ENCODE results near the gene KEL.
A peak's percentile ranks its signal among the peaks of the same experiment; 100 is the strongest.

KEL gene

GRCh38 chr7:142943706-142944268, 18.4 kb downstream of the KEL start:
- Mint-ChIP-seq H3K4me1 (peaks cover 8% of the 10 kb centered on the region), H3K9me3 (no peaks in the 10 kb centered on the region), H3K4me3 (no peak overlapping the region), H3K27me3 (ENCODE audit: low read depth, poor library complexity) (peaks cover 28% of the 10 kb centered on the region), H3K36me3 (ENCODE audit: low read depth) (no peaks in the 10 kb centered on the region), H3K27ac (peak overlapping the region; percentile 29)
- no peak for DNase-seq
- no peak for TF ChIP-seq CTCF (IDR thresholded peaks at IDR 0.05)

- Mint-ChIP-seq H3K36me3 (ENCODE audit: low read depth) (no peaks in the 10 kb centered on the region), H3K4me1 (peaks cover 8% of the 10 kb centered on the region), H3K27ac (no peak overlapping the region), H3K4me3 (no peak overlapping the region), H3K27me3 (ENCODE audit: low read depth, poor library complexity) (peaks cover 28% of the 10 kb centered on the region), H3K9me3 (no peaks in the 10 kb centered on the region)
- TF ChIP-seq CTCF (IDR thresholded peaks at IDR 0.05) = no peak
- DNase-seq = no peak
These were observed 19.4 kb downstream of the KEL start for GRCh38 chr7:142942746-142943145.

- Mint-ChIP-seq H3K27me3 (ENCODE audit: low read depth, poor library complexity) (peaks cover 23% of the 10 kb centered on the region), H3K36me3 (ENCODE audit: low read depth) (no peaks in the 10 kb centered on the region), H3K4me3 (no peak overlapping the region), H3K27ac (no peak overlapping the region), H3K9me3 (no peaks in the 10 kb centered on the region), H3K4me1 (peaks cover 8% of the 10 kb centered on the region)
- TF ChIP-seq CTCF (IDR thresholded peaks at IDR 0.05) = no peak
- no peak for DNase-seq
These were observed 20.6 kb downstream of the KEL start for GRCh38 chr7:142941541-142941940.

- no peaks in the 10 kb centered on the region for H3K9me3 Mint-ChIP-seq
- no peak overlapping the region for H3K27ac Mint-ChIP-seq
- peaks cover 8% of the 10 kb centered on the region for H3K4me1 Mint-ChIP-seq
- H3K27me3 Mint-ChIP-seq (ENCODE audit: low read depth, poor library complexity) = peaks cover 23% of the 10 kb centered on the region
- TF ChIP-seq CTCF (IDR thresholded peaks at IDR 0.05) = no peak
- H3K36me3 Mint-ChIP-seq (ENCODE audit: low read depth) = no peaks in the 10 kb centered on the region
- DNase-seq = no peak
- no peak overlapping the region for H3K4me3 Mint-ChIP-seq
These were observed 21.1 kb downstream of the KEL start for GRCh38 chr7:142940966-142941535.

- no peaks in the 10 kb centered on the region for H3K9me3 Mint-ChIP-seq
- peak; percentile 32 for TF ChIP-seq CTCF (IDR thresholded peaks at IDR 0.05)
- DNase-seq = no peak
- H3K4me3 Mint-ChIP-seq = no peak within 1 kb of the TSS
- H3K36me3 Mint-ChIP-seq (ENCODE audit: low read depth) = no peaks in the 10 kb centered on the region
- H3K27me3 Mint-ChIP-seq (ENCODE audit: low read depth, poor library complexity) = peaks cover 17% of the 10 kb centered on the region
- H3K27ac Mint-ChIP-seq = no peak within 1 kb of the TSS
- no peaks in the 10 kb centered on the region for H3K4me1 Mint-ChIP-seq
These were observed 22.8 kb downstream of the KEL start, which contains the start of gene LLCFC1 for GRCh38 chr7:142939226-142939910. Gene LLCFC1, plus strand, starts transcription at chr7:142939484. Its CDS starts 138 bp downstream, at chr7:142939622.

Measured in nephron progenitor cell (in vitro differentiated cells).